OCI-LY7 (cell line): ENCODE measurements around the gene SHISAL2A.

Source experiments
- EZH2phosphoT487 ChIP-seq: fragments of 200-600 bp; sonication (generic); IDR thresholded peaks from 2 replicates; pipeline ENCODE4 v1.6.1; 2018; ENCODE audit warnings: low read depth, borderline replicate concordance, mild to moderate bottlenecking, mixed run types, antibody characterized with exemption, low read length, moderate library complexity, mixed read lengths
- TF ChIP-seq, protein P1 (sequence below): fragments of 200-600 bp; sonication (generic); conservative IDR thresholded peaks from 2 replicates; pipeline ENCODE4 v1.5.1; 2014; ENCODE audit warnings: mild to moderate bottlenecking, antibody characterized with exemption, low read length, moderate library complexity, mixed read lengths

DNA sequence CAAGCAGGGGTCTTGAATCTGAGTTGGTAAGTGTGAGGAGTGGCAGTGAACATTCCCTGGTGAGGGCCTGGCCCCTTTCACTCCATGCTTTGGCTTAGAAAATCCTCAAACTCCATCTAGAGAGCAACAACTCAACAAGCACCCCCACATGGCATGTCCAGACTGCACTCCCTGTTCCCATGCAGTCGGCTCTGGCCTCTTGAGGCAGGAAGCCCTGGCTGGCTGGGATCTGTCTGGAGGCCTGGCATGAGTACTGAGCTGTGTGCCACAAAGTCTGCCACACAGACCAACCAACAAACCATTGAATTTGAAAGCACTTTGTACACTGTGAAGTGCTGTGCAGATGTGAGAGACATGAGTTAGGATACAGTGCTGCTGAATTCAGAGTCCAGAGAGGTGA is 40.0 kb downstream of the SHISAL2A start:
- TF ChIP-seq, protein P1, sequence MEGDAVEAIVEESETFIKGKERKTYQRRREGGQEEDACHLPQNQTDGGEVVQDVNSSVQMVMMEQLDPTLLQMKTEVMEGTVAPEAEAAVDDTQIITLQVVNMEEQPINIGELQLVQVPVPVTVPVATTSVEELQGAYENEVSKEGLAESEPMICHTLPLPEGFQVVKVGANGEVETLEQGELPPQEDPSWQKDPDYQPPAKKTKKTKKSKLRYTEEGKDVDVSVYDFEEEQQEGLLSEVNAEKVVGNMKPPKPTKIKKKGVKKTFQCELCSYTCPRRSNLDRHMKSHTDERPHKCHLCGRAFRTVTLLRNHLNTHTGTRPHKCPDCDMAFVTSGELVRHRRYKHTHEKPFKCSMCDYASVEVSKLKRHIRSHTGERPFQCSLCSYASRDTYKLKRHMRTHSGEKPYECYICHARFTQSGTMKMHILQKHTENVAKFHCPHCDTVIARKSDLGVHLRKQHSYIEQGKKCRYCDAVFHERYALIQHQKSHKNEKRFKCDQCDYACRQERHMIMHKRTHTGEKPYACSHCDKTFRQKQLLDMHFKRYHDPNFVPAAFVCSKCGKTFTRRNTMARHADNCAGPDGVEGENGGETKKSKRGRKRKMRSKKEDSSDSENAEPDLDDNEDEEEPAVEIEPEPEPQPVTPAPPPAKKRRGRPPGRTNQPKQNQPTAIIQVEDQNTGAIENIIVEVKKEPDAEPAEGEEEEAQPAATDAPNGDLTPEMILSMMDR = no peak
- no peak for TF ChIP-seq EZH2phosphoT487
